ENCODE results near the gene CYP4F22.
"Not testable (repeated sequence)": the region's sequence is repeated elsewhere in the genome, so short reads cannot be mapped to it uniquely, and the experiment has no call there.

CYP4F22 gene

GRCh38 chr19:15508035-15508710, at the start of gene CYP4F22:
CYP4F22 (plus strand) TSS chr19:15508525; CDS start chr19:15525337, 16,812 bp downstream.
- DNase-seq: no peak

GRCh38 chr19:15461694-15462093, 46.6 kb upstream of the CYP4F22 start:
- DNase-seq: no peak

DNA sequence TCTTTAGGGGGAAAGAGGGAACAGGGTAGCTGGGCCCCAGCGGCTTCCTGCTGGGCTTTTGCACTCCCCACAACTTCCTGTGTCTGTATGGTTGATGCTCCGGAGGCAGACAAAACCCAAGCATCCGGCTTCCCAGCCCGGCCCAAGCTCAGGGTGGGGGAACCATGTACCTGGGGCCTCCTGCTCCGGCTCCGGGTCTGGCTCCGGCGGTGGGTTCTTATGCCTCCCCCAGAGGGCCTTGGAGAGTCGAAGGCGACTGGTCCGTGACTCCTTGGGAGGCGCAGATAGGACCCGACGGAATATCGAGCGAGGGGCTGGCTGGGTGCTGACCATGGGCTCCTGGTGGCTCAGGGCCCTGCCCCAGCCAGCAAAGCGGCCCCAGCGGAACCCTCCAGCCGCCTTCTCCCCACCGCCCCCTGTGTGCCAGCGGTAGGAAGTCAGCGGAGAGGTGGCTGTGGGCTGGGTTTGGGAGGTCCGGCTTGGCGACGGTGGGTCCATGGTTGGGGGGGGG, 44.4 kb upstream of the CYP4F22 start:
- no peak for DNase-seq

GRCh38 chr19:15464394-15465385, 43.6 kb upstream of the CYP4F22 start, which contains the start of gene RASAL3:
RASAL3 (minus strand) TSS chr19:15464544; CDS start chr19:15464358, 186 bp downstream.
- no peak for DNase-seq

DNA sequence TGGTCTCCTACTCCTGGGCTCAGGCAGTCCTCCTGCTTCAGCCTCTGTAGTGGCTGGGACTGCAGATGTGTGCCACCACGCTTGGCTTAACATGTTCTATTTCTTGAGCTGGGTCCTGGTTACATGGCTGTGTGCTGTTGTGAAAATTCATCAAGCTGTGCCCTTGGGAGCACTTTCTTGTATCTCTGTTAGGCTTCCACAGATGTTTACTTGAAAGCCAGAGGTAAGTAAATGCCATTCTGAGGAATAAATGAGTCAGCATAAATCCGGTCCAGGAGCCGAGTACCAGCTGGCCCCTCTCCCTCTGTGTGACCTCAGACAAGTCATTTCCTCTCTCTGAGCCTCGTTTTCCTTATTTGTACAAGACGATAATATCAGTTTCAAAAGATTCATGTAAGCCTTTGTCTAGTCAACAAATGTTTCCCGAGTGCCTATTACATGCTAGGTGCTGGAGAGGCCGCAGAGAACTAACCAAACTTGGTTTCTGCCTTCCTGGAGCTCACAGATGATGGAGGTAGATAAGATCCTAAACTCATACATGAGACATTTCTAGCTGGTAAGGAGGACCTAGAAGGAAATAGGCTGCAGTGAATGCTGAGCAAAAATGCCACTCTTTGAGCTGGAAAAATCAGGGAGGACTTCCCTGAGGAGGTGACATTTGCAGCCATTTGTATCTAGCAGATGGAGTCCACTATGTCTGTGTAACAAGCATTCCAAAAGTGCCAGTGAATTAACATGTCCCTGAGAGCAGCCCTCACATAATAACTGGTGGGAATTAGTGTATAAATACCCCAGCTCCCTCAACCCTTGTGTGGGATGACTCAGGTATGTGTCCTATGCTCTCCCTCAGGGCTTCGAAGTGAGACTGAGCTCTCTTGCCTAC, 41.2 kb upstream of the CYP4F22 start:
- no peak for DNase-seq

- DNase-seq: no peak
Observed at GRCh38 chr19:15467734-15468214, 40.6 kb upstream of the CYP4F22 start.

- DNase-seq: no peak
Observed at GRCh38 chr19:15468675-15469512, 39.4 kb upstream of the CYP4F22 start.

GRCh38 chr19:15469513-15470297, 38.6 kb upstream of the CYP4F22 start:
- no peak for DNase-seq

DNA sequence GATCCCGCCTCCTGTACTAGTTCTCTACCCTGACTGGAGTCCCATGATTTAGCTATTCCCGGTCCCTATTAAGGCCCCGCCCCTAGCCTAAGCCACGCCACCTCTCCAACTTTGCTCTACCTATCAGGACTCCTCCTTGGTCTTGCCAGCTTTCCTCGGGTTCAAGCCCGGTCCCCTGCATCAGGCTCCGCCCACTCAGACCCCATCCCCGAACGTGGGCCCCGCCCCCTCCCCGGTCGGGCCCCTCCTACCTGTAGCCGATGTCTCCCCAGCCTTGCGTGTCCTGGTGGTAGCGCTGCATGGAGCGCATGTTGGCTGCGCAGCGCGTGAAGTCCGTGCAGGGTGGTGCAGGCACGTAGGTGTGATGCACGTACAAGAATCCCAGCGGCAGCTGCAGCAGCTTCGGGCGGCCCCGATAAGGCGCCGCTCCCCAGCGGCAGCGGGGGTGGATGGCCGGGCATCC, 36.7 kb upstream of the CYP4F22 start:
- DNase-seq: no peak

GRCh38 chr19:15473821-15474220, 34.5 kb upstream of the CYP4F22 start:
- not testable (repeated sequence) for DNase-seq

GRCh38 chr19:15475169-15475568, 33.2 kb upstream of the CYP4F22 start:
- no peak for DNase-seq

DNA sequence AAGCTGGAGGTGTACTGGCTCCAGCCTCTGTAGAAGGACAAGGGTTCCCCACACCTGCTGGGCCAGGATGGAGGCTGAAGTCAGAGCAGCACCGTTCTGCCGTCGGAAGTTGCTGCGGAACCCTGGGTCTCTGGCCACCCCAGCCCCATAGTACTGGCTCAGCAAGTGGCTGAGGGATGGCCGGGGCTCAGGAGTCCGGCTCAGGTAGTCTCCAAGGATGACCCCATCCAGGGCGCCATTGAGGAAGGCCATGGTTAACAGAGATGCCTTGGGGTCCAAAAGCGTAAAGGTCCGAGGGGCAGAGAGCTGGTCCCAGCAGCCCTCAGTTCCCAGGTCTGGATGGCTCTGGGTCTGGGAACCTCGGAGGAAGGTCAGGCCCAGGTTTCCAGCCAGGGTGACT, 32.7 kb upstream of the CYP4F22 start:
- DNase-seq: no peak

- DNase-seq: no peak
Observed at GRCh38 chr19:15476325-15476724, 32.0 kb upstream of the CYP4F22 start.

- peak; percentile 65 for DNase-seq
Observed at GRCh38 chr19:15479391-15480345, 28.7 kb upstream of the CYP4F22 start, which contains the start of gene PGLYRP2. PGLYRP2 (minus strand) TSS chr19:15479501; CDS start chr19:15479371, 130 bp downstream.

- DNase-seq: not testable (repeated sequence)
Observed at GRCh38 chr19:15480996-15481395, 27.3 kb upstream of the CYP4F22 start.

DNA sequence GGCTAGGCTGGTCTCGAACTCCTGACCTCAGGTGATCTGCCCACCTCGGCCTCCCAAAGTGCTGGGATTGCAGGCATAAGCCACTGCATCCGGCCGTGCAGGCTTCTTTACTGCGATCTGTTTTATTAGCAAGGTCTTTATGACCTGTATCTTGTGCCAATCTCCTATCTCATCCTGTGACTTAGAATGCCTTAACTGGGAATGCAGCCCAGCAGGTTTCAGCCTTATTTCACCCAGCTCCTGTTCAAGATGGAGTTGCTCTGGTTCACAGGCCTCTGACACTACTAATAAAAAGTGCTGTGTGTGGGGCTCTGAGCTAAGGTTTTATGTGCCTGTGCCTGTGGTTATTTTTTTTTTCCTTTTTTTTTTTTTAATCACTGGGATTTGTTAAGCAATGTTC, 22.6 kb upstream of the CYP4F22 start:
- DNase-seq: not testable (repeated sequence)

GRCh38 chr19:15487038-15487437, 21.3 kb upstream of the CYP4F22 start:
- DNase-seq: no peak

- DNase-seq: no peak
Observed at GRCh38 chr19:15488489-15489226, 19.7 kb upstream of the CYP4F22 start.

Data from DMS79 (cell line).